Activated T-helper 2 cell treated with anti-CD3 and anti-CD28 coated beads, Interferon-gamma antibody, Interleukin-2, Interleukin-4, amounts not matched to agents 10 μg/mL and 5 μg/mL and 100 μg/mL, durations not matched to agents 14 hours and 24 hours and 36 hours (primary cell): Measurements from ENCODE around the gene CFAP61. TPM values are rescaled to one million over a fixed set of nuclear protein-coding genes. Genes with fewer than 3 reads are reported as not detected.

Source experiments
- total RNA-seq: library from RNA; stranded (reverse); gene quantifications from 2 replicates; pipeline ENCODE4 v1.2.3, GENCODE V29; 2022

Gene CFAP61
- total RNA-seq, 1 donor from 2014 or later = not detected

Other genes starting within 250 kb of the CFAP61 start
- gene NAA20, start 35.2 kb upstream of the CFAP61 start, total RNA-seq = 72.9 and 76.0 TPM in 2 replicates
- 19.3 and 20.1 TPM in 2 replicates for gene CRNKL1, start 66 bp upstream of the CFAP61 start, total RNA-seq